Myometrial cell (primary cell): ENCODE measurements around the gene SKIDA1. TPM values are rescaled to one million over a fixed set of nuclear protein-coding genes. Genes with fewer than 3 reads are reported as not detected.

Experiments used
- total RNA-seq: library from RNA; depleted of rRNA; stranded (reverse); fragments of >200 nt; gene quantifications from 2 replicates; pipeline ENCODE4 v1.2.3, GENCODE V29; 2015

Gene SKIDA1
- 0.29 and 0.53 TPM in 2 replicates for total RNA-seq

DNA sequence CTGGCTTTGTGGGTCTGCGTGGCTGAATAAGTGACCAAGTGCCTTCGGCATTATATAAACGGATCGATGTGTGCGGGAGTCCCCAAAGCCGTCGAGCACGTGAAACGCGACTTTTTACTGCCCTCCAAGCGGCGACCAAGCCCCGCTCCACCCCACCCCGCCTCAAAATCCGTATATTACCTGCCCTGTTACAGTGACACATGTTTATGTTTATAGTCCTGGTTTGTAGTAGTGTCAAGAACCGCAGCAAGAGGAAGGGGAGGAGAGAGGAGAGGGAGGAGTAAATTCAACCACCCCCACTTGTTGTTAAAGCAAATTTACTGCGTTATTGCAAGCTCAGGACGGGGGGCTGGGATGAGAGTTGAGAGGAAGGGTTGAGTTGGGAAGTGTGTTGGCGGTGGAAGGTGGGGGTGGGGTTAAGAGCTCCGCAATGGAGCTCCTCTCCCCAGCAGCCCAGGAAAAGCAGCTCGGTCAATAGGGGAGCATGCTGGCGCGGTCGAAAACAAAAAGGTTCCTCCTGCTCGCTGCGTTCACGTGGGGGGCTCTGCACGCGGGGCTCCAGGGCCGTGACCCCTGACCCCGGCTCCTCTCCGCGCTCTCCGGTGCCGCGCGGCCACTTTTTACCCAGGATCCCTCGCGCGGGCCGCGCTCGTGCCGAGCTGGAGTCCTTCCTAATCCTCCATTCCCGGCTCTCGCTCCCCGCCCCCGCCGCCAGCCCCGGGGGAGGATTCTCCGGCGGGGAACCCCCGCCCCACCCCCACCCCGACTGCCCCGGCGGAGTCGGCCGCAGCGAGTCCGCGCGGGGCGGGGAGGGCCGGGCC lies at the start of gene SKIDA1:
Gene SKIDA1 (minus strand): TSS at position 316 of the 821 bp plus-strand sequence. CDS start 7,860 bp downstream, outside the sequence.

DNA sequence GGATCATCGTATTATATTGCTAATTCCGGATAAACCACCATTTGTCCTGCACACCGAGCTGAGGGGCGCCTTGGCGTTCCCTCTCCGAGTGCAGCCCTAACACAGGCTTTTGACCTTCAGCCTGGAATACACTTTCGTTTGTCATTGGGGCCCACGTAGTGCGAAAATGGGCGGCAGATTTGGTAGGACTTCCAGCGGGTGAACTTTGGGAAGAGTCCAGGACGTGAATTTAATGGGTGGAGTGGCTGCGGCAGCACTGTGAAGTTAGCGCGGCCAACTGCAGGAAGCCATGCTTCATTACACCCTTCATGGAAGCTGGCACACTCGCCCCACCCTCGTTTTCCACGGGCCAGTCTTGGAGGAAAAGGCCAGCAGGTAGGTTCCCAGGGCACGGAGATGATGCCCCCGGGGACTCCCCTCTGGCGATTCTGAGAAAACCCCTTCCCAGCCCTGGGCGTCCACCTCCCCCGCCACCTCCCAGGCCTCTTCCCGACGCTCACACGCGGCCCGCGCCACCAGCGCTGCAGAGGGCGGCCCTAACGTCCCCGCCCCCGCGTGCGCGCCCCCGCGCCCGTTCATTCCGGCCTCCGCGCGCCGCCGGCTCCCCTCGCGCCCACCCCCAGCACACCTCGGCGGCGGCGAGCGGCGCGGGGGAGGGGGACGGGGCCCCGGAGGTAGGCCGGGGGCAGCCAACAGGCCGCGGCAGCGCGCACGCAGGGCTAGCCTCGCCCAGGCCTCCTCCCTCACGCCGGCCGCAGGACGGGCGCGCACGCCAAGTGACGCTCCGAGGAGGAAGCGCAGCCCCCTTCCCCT lies 8.2 kb upstream of the SKIDA1 start, which contains the start of gene MLLT10:
Gene MLLT10 (plus strand): TSS at position 766 of the 813 bp plus-strand sequence. CDS start 413 bp downstream, outside the sequence.

Other genes starting within 250 kb of the SKIDA1 start
- gene MLLT10, start 8.6 kb upstream of the SKIDA1 start, total RNA-seq, result 15.6 TPM in 2 replicates